GM12872 (cell line): ENCODE results near the gene SRGAP3.

Experiments
- TF ChIP-seq, protein P1 (sequence below): IDR thresholded peaks from 3 replicates; pipeline ENCODE4 v1.5.1; 2011; ENCODE audit warnings: low read depth, mild to moderate bottlenecking, low read length, moderate library complexity; ENCODE audit not compliant: insufficient read depth

SRGAP3 gene

DNA sequence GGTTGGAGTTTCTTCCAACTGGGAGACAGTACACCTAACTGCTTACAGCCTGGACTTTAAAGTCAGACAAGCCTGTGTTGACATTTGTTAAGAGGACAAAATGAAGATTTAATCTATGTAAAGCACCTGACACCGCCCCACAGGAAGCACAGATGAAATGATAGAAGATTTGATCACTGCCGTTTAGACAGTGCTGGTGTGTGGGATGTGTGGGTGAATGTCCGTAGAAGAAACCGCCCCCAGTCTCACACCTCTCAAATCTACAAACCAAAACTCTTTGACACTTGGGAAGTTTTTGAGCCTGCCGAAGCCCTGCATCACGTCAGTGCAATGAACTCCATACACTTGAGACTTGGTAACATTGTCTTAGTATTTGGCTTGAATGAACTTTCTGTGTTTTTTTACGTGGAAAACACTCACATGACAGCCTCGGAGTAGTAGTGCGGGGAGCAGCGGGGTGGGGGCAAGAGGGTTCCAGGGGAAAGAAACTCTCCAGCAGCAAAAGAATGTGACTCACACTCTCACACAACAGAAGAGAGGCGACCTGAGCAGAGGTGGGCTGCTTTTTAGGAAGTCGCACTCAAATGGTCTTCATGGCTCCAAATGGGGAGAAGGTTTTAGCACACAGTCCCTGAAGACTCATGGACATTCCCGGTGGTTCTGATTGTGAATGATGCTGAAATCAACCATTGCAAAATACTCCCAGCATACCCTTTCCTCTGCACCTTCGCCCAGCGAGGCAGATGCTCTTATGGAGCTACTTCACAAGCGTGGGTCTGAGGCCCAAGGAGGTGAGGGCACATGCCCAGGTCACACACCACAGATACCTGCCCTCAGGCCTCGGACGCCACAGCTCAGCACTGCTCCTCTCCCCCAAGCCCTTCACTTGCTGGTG, 79.2 kb downstream of the SRGAP3 start:
- TF ChIP-seq, protein P1, sequence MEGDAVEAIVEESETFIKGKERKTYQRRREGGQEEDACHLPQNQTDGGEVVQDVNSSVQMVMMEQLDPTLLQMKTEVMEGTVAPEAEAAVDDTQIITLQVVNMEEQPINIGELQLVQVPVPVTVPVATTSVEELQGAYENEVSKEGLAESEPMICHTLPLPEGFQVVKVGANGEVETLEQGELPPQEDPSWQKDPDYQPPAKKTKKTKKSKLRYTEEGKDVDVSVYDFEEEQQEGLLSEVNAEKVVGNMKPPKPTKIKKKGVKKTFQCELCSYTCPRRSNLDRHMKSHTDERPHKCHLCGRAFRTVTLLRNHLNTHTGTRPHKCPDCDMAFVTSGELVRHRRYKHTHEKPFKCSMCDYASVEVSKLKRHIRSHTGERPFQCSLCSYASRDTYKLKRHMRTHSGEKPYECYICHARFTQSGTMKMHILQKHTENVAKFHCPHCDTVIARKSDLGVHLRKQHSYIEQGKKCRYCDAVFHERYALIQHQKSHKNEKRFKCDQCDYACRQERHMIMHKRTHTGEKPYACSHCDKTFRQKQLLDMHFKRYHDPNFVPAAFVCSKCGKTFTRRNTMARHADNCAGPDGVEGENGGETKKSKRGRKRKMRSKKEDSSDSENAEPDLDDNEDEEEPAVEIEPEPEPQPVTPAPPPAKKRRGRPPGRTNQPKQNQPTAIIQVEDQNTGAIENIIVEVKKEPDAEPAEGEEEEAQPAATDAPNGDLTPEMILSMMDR: no peak

DNA sequence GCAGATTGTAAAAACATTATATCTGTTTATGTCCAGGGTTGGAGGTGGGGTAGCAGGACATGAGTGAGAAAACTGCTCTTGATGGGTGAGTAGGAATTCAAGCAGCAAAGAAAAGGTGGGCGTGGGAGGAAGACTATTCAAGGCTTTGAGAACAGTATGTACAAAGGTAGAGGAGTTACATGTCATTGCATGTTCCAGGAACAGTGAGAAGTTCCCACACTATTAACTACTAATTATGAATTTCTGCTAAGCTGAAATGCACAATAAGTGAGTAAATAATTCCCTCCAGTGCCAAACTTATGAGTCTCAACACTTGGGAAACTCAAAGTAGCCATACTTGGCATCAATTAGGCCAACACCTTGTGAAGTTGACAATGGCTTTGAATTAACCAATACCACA, 80.1 kb downstream of the SRGAP3 start:
- TF ChIP-seq, protein P1: no peak

GRCh38 chr3:9168241-9168741, 81.2 kb downstream of the SRGAP3 start:
- TF ChIP-seq, protein P1: no peak

DNA sequence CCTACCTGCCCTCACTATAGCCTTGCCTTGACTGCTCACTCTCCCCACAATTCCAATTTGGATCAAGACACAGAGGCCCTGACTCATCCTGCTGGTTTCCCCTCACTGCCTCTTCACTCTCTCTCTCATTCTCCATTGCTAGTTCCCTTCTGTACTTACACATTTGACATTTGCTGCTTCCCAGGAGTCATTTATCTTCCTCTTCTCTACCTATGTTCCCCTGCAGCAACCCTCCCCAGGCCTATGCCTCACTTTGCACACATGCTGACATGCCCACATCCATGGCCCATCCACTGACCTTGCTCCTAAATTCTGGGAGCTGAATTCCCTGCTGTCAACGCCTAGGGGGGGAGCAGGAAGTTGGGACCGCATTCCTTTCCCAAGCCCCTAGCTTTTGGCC, 82.2 kb downstream of the SRGAP3 start:
- TF ChIP-seq, protein P1: no peak

DNA sequence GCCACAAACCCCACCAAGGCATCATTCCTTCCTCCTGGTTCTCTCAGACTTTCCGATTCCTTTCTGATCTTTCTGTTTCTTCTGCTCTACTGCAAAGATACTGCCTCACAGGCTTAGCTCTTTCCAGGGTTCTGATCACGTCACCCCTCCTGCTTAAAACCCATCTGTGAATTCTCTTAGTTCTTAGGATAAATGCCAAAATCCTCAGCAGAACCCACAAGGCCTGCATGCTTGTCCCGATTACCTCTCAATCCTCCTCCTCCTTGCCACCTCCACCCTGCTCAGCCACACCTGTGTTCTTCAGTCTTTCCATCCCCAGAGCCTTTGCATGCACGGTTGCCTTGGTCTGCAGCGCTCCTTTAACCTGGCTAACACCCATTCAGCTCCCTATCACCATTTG, 84.0 kb downstream of the SRGAP3 start:
- TF ChIP-seq, protein P1: no peak

GRCh38 chr3:9163289-9163688, 86.2 kb downstream of the SRGAP3 start:
- TF ChIP-seq, protein P1: no peak

GRCh38 chr3:9161811-9162210, 87.6 kb downstream of the SRGAP3 start:
- TF ChIP-seq, protein P1: no peak
